Spleen (tissue), 11 donors: ENCODE measurements around the gene KMT5C. TPM values are rescaled to one million over a fixed set of nuclear protein-coding genes. Genes with fewer than 3 reads are reported as not detected.

ENCODE experiments used
- DNase-seq: peaks from one replicate; pipeline ENCODE4 v3.0.0-alpha.2; 2020
- H3K27ac ChIP-seq, 8 donors: fragments of 200-600 bp; sonication (generic) in 7 of 8; 1 replicate in 4 of 8; 2 replicates in 4 of 8; pipeline versions ENCODE4 v1.5.0 to v1.8.0; 2016 to 2021; ENCODE audit warnings: inconsistent platforms in 4 of 8, mild to moderate bottlenecking in 4 of 8, moderate library complexity in 1 of 8
- H3K27me3 ChIP-seq, 7 donors: fragments of 200-600 bp; sonication (generic) in 6 of 7; replicated peaks in 1 of 7; 1 replicate in 4 of 7; 2 replicates in 3 of 7; pipeline versions ENCODE4 v1.5.0 to v1.8.0; 2016 to 2021; ENCODE audit warnings: inconsistent platforms in 3 of 7, mild to moderate bottlenecking in 1 of 7
- H3K36me3 ChIP-seq, 6 donors: fragments of 200-600 bp; sonication (generic) in 5 of 6; 1 replicate in 4 of 6; 2 replicates in 2 of 6; pipeline versions ENCODE4 v1.5.0 to v1.8.0; 2016 to 2021; ENCODE audit warnings: inconsistent platforms in 2 of 6
- H3K4me1 ChIP-seq, 6 donors: fragments of 200-600 bp; sonication (generic) in 5 of 6; 1 replicate in 3 of 6; 2 replicates in 3 of 6; pipeline versions ENCODE4 v1.5.0 to v1.8.0; 2016 to 2021; ENCODE audit warnings: inconsistent platforms in 3 of 6
- H3K4me3 ChIP-seq, 8 donors: fragments of 200-600 bp; sonication (generic) in 7 of 8; 1 replicate in 4 of 8; 2 replicates in 4 of 8; pipeline versions ENCODE4 v1.5.0 to v1.8.0; 2016 to 2021; ENCODE audit warnings: inconsistent platforms in 4 of 8, mild to moderate bottlenecking in 4 of 8, moderate library complexity in 2 of 8
- H3K9me3 ChIP-seq, 8 donors: fragments of 200-600 bp; sonication (generic) in 7 of 8; 1 replicate in 4 of 8; 2 replicates in 4 of 8; pipeline versions ENCODE4 v1.5.0 to v1.8.0; 2016 to 2021; ENCODE audit warnings: inconsistent platforms in 4 of 8
- CTCF ChIP-seq, 11 experiments: fragments of 200-600 bp in 7 of 11; fragments of 450-650 bp in 4 of 11; sonication (generic) in 4 of 11; IDR thresholded peaks in 8 of 11; conservative IDR thresholded peaks in 3 of 11; 1 replicate in 7 of 11; 2 replicates in 4 of 11; pipeline versions ENCODE4 v1.4.0 to v1.8.0; 2016 to 2021; ENCODE audit warnings: antibody characterized with exemption in 11 of 11, inconsistent platforms in 4 of 11, mild to moderate bottlenecking in 1 of 11
- POLR2A ChIP-seq, 3 donors: fragments of 450-650 bp; IDR thresholded peaks; one replicate each; pipeline ENCODE4 v1.5.1; 2017; ENCODE audit warnings: antibody characterized with exemption in 3 of 3, mild to moderate bottlenecking in 1 of 3
- POLR2AphosphoS5 ChIP-seq, 3 donors: sonication (generic); formaldehyde crosslinking; IDR thresholded peaks; one replicate each; pipeline ENCODE4 v1.5.1; 2017; ENCODE audit warnings: antibody characterized with exemption in 3 of 3
- WGBS, 5 donors: extraction: QIAGEN DNeasy Blood & Tissue Kit in 3 of 5; methylation state at CpG; one replicate each; pipeline versions ENCODE4 v1.1.5 to v1.1.7; 2013 to 2018; 5-methylcytosine and 5-hydroxymethylcytosine counted together
- intact Hi-C: fragments of 100-400 bp; cut with DNase I; formaldehyde crosslinking; loops from one replicate; pipeline ENCODE4 v1.15.0; 2023; ENCODE audit warnings: low total_unique reads
- polyA plus RNA-seq, 3 donors: library from polyadenylated mRNA; stranded (reverse); fragments of 200-250 nt; gene quantifications; one replicate each; pipeline ENCODE4 v1.2.1, GENCODE V29; 2013
- total RNA-seq, 7 donors: library from RNA; depleted of rRNA in 3 of 7; stranded (reverse); fragments of >200 nt in 3 of 7; fragmentation: NEBNext Ultra II Directional in 4 of 7; extraction: Animal tissue kit (Norgen Biotek cat#: 25700) in 4 of 7; gene quantifications; one replicate each; pipeline versions ENCODE4 v1.1.0 to v1.2.1, GENCODE V29; 2016 to 2021
- donor health status: healthy with polysubstance abuse.
- donor health status: DM: no; HTN: no; CAD: no; lungs with moderate emphysema.
- donor health status: DM: no; HTN: no; CAD: no.
- donor health status: Bipolar disorder and iron deficiency.
- donor health status: healthy.
- donor health status: DM: no; HTN: no; CAD: no.
- donor health status: DM: yes; HTN: yes; CAD: no.

Gene KMT5C
- total and polyA plus RNA-seq, 10 donors: 5.7 to 18.1 (median 12.2) TPM

GRCh38 chr19:55341171-55341588 is 1.5 kb downstream of the KMT5C start:
- WGBS, 5 donors: 1 to 6% (median 3%) methylated on average over 4 to 15 of the region's 15 CpGs
- intact Hi-C loops: no loop called here
- DNase-seq: no peak
- Histone ChIP-seq H3K9me3 (no peaks in the 10 kb centered on the region), H3K27me3 (peaks cover 0 to 26% (median 0%) of the 10 kb centered on the region in 7 donors), H3K27ac (peak overlapping the region in 1 of 8 donors; percentile 91), H3K4me1 (peaks cover 10 to 35% (median 22%) of the 10 kb centered on the region in 6 donors), H3K4me3 (peak overlapping the region in 5 of 8 donors; percentile 55 to 75 (median 69)), H3K36me3 (peaks cover 0 to 43% (median under 1%) of the 10 kb centered on the region in 6 donors)
- TF ChIP-seq POLR2A (IDR thresholded peaks at IDR 0.05) (no peak), POLR2AphosphoS5 (IDR thresholded peaks at IDR 0.05) (peak in 1 of 3 donors; percentile 12)

- no peak for DNase-seq
- Histone ChIP-seq H3K4me1 (peaks cover 10 to 35% (median 22%) of the 10 kb centered on the region in 6 donors), H3K36me3 (peaks cover 0 to 50% (median 8%) of the 10 kb centered on the region in 6 donors), H3K27me3 (peaks cover 0 to 21% (median 0%) of the 10 kb centered on the region in 7 donors), H3K4me3 (peak overlapping the region in 1 of 8 donors; percentile 75), H3K9me3 (no peaks in the 10 kb centered on the region), H3K27ac (no peak overlapping the region)
- TF ChIP-seq POLR2AphosphoS5 (IDR thresholded peaks at IDR 0.05) (no peak), POLR2A (IDR thresholded peaks at IDR 0.05) (no peak), CTCF (IDR thresholded peaks at IDR 0.05 in 8 of 11, conservative IDR thresholded peaks at IDR 0.05 in 3 of 11) (no peak)
- intact Hi-C loops: no loop called here
- 88 to 93% (median 91%) methylated on average over 22 to 50 of the region's 50 CpGs for WGBS, 5 donors
Observed at GRCh38 chr19:55341595-55342531, 2.2 kb downstream of the KMT5C start.

GRCh38 chr19:55344444-55344843 is 4.8 kb downstream of the KMT5C start:
- H3K27me3 ChIP-seq: peaks cover 0 to 11% (median 0%) of the 10 kb centered on the region in 7 donors
- H3K36me3 ChIP-seq: peaks cover 0 to 66% (median 10%) of the 10 kb centered on the region in 6 donors
- no peak overlapping the region for H3K4me3 ChIP-seq
- H3K27ac ChIP-seq: no peak overlapping the region
- H3K4me1 ChIP-seq: peaks cover 8 to 25% (median 17%) of the 10 kb centered on the region in 6 donors
- DNase-seq: no peak
- TF ChIP-seq POLR2AphosphoS5 (IDR thresholded peaks at IDR 0.05): no peak
- no peak for TF ChIP-seq POLR2A (IDR thresholded peaks at IDR 0.05)
- no peak for TF ChIP-seq CTCF (IDR thresholded peaks at IDR 0.05 in 8 of 11, conservative IDR thresholded peaks at IDR 0.05 in 3 of 11)
- 80 to 88% (median 86%) methylated on average over 9 of the region's 9 CpGs for WGBS, 5 donors
- H3K9me3 ChIP-seq: no peaks in the 10 kb centered on the region
- intact Hi-C loops: no loop called here

- peaks cover 7 to 20% (median 14%) of the 10 kb centered on the region in 6 donors for H3K4me1 ChIP-seq
- TF ChIP-seq CTCF (IDR thresholded peaks at IDR 0.05 in 8 of 11, conservative IDR thresholded peaks at IDR 0.05 in 3 of 11) (no peak), POLR2A (IDR thresholded peaks at IDR 0.05) (no peak), POLR2AphosphoS5 (IDR thresholded peaks at IDR 0.05) (no peak)
- H3K9me3 ChIP-seq: no peaks in the 10 kb centered on the region
- 90 to 92% (median 91%) methylated on average over 19 to 22 of the region's 22 CpGs for WGBS, 5 donors
- intact Hi-C loops: no loop called here
- H3K36me3 ChIP-seq: peaks cover 0 to 66% (median 10%) of the 10 kb centered on the region in 6 donors
- no peak for DNase-seq
- no peak overlapping the region for H3K4me3 ChIP-seq
- H3K27me3 ChIP-seq: peaks cover 0 to 13% (median 0%) of the 10 kb centered on the region in 7 donors
- H3K27ac ChIP-seq: no peak overlapping the region
Observed at GRCh38 chr19:55345101-55345817, 5.6 kb downstream of the KMT5C start.
